ENCODE results near the gene KCNC1. TPM values are rescaled to one million over a fixed set of nuclear protein-coding genes. Genes with fewer than 3 reads are reported as not detected.

The KCNC1 gene
- total and polyA plus RNA-seq, 2 of the 13 experiments (the other 11 are each of a cell fraction or from before 2014, with no cell fraction given), result 0.01 to 0.04 TPM

DNA sequence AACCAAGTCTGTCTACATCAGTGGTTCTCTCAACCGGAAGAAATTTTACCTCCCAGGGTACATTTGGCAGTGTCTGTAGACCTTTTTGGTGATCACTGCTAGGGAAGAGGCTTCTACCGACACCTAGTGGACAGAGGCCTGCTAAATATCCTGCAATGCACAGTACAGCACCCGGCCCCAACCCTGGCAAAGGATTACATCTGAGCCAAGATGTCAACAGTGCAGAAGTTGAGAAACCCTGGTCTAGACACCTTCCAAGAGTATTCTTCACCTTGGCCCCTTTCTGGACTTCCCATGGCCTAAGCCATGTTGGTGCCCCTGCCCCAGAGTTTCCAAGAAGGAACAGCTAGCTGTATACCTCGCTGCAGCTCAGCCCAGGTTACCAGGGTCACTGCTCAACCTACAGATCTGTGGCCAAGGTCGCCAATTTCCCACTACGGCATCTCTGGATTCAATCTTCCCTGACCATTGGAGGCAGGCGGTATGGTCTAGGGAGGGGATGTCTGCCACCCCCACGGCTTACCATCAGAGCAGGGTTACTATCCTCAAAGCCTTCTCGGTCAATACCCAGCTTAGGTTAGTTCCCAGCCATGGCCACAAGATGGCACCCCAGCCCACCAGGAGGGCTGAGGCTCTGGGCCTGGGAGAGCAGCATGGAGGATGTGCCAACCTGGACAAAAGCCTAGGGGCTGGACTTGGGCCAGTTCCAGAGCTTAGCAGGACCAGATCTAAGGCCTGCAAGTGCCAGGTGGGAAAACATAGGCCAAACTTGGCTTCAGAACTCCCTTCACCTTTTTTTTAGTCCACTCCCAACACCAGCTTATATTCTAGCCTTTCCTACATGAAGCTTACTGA, 3.7 kb upstream of the KCNC1 start (continued):
- TF ChIP-seq HMGXB4 (CRISPR knock-in tag; IDR thresholded peaks at IDR 0.05; ENCODE audit: borderline replicate concordance in 1 of 2, low read depth in 1 of 2) (peak in 1 of 2 experiments; percentile 49; a peak in 1 of 4 replicates), KDM2A (CRISPR knock-in tag; IDR thresholded peaks at IDR 0.05; ENCODE audit: borderline replicate concordance, low read depth) (peak; percentile 49; the same call in 1 of the 2 replicates), MZF1 (CRISPR knock-in tag; IDR thresholded peaks at IDR 0.05; ENCODE audit: borderline replicate concordance) (0 out of 2 replicates have a peak, but pooled peaks have one; percentile 43), MIER2 (CRISPR knock-in tag; IDR thresholded peaks at IDR 0.05) (peak; percentile 84), HDAC2 (CRISPR knock-in tag; IDR thresholded peaks at IDR 0.05) (peak; percentile 13; the same call in 1 of the 2 replicates), PITX1 (CRISPR knock-in tag; IDR thresholded peaks at IDR 0.05) (peak; percentile 51; the same call in 1 of the 2 replicates), ZNF350 (CRISPR knock-in tag; IDR thresholded peaks at IDR 0.05; ENCODE audit: borderline replicate concordance, low read depth) (0 out of 2 replicates have a peak, but pooled peaks have one; percentile 55), SRSF9 (IDR thresholded peaks at IDR 0.05; ENCODE audit: borderline replicate concordance, insufficient read depth, low read depth, low read length, poor library complexity, severe bottlenecking) (no peak), PHF8 (CRISPR knock-in tag; IDR thresholded peaks at IDR 0.05) (no peak), STAG1 (CRISPR knock-in tag; IDR thresholded peaks at IDR 0.05) (peak; percentile 92)

Measured in HepG2 (cell line).